NCI-H1092 (cell line): ENCODE data around the gene LARGE1.
"Not testable (repeated sequence)": the region's sequence is repeated elsewhere in the genome, so short reads cannot be mapped to it uniquely, and the experiment has no call there.

Source experiments
- DNase-seq: peaks from one replicate; lab custom pipeline; 2025; lab: John Stamatoyannopoulos, UW

Gene LARGE1

GRCh38 chr22:33593818-33594217 lies 326.5 kb downstream of the LARGE1 start:
- no peak for DNase-seq

GRCh38 chr22:33591946-33592345 lies 328.3 kb downstream of the LARGE1 start:
- DNase-seq, result no peak

GRCh38 chr22:33589297-33589696 lies 331.0 kb downstream of the LARGE1 start:
- DNase-seq, result no peak

GRCh38 chr22:33588860-33589259 lies 331.4 kb downstream of the LARGE1 start:
- DNase-seq, result no peak

DNA sequence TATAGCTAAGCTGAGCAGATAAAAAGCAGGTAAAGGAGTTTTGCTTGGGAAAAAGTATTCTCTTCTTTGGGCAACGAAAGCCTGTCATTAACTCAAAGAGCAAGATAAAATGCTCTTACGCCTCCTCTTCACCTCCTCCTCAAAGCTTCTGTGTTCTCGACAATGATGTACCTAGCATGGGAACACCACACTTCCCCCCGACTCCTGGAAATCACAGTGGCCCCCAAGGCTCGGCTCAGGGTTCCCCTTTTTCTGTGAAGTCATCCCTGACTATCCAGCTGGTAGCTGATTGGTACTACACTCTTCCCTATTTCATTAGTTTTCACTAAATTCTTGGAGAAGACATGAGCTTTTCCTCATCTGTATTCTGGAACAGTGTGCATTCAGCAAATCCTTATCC lies 336.1 kb downstream of the LARGE1 start:
- no peak for DNase-seq

- no peak for DNase-seq
These were observed 337.4 kb downstream of the LARGE1 start for GRCh38 chr22:33582822-33583400.

DNA sequence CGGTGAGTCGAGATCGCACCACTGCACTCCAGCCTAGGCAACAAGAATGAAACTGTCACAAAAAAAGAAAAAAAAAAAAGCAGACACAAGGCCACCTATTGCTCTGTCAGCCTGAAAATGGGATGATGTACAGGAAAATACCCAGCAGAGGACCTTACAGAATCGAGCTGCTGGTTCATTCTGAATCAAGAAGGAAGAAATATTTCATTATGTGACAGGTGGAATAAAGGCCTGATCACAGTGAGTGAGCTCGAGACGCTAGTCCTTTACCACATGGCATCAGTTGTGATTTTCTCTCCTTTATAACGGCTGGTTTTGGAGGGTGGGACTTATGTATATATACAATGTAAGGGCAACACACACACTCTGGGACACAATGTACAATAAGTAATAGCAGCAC lies 340.0 kb downstream of the LARGE1 start:
- no peak for DNase-seq

GRCh38 chr22:33579448-33580093 lies 340.7 kb downstream of the LARGE1 start:
- DNase-seq, result peak; percentile 9

- DNase-seq, result no peak
These were observed 341.5 kb downstream of the LARGE1 start for GRCh38 chr22:33578752-33579151.

GRCh38 chr22:33577862-33578411 lies 342.3 kb downstream of the LARGE1 start:
- DNase-seq, result no peak

- no peak for DNase-seq
These were observed 344.1 kb downstream of the LARGE1 start for GRCh38 chr22:33576205-33576604.

GRCh38 chr22:33575771-33576170 lies 344.5 kb downstream of the LARGE1 start:
- no peak for DNase-seq

- DNase-seq, result no peak
These were observed 345.2 kb downstream of the LARGE1 start for GRCh38 chr22:33575041-33575440.

- no peak for DNase-seq
These were observed 346.8 kb downstream of the LARGE1 start for GRCh38 chr22:33573479-33573878.

DNA sequence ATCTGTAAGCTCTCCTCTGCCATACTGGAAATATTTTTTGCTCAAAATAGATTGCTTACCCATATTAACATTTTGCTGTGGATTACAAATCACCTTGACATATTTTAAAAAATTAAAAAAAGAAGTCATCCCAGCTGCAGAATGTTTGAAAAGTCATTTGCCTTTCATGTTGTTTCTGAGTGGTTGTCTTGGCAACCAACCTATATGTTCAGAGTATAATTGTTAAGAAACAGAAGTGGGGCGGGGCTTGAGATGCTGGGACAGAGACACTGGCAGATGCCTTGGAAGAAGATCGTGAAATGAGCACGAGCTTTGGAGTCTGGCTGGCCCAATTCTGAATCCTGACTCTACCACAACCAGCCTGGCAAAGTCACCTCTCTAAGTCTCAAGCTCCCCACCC lies 348.2 kb downstream of the LARGE1 start:
- DNase-seq, result no peak

DNA sequence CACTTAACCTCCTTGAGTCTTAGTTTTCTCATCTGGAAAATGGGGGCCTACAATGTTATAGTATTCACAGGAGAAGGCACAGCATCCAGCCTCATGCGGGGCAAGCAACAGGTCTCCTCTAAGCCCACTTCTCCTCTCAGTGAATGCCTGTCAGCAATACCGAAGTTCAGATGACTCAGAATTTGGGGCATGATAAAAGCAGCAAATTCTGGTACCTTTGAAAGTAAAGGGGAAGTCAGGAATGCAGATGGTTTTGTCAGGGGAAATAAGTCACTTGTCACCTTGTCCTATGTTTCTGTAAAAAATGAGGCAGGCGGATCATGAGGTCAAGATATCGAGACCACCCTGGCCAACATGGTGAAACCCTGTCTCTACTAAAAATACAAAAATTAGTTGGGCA lies 350.2 kb downstream of the LARGE1 start:
- DNase-seq, result no peak

- DNase-seq, result no peak
These were observed 350.7 kb downstream of the LARGE1 start for GRCh38 chr22:33569559-33569958.

- DNase-seq, result no peak
These were observed 351.3 kb downstream of the LARGE1 start for GRCh38 chr22:33569018-33569417.

- not testable (repeated sequence) for DNase-seq
These were observed 353.8 kb downstream of the LARGE1 start for GRCh38 chr22:33566495-33566894.

DNA sequence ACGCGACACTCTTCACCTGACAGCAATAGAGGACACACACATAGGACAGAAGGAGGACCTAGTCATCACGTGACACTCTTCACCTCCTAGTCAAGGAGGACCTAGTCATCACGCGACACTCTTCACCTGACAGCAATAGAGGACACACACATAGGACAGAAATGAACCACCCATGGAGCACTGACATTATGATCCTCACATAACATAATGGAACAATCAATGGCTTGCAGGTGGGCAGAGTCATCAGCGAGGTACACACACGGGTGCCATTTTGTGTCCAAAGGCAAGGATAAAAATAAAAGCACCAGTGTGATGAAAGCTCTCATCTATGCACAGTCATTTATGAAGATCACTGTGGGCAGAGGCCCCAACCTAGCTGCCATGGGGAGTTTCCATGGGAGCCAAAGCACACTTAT lies 354.7 kb downstream of the LARGE1 start:
- no peak for DNase-seq

GRCh38 chr22:33564683-33565082 lies 355.6 kb downstream of the LARGE1 start:
- no peak for DNase-seq

- DNase-seq, result no peak
These were observed 356.9 kb downstream of the LARGE1 start for GRCh38 chr22:33563220-33563964.

GRCh38 chr22:33562501-33562900 lies 357.8 kb downstream of the LARGE1 start:
- DNase-seq, result no peak
